Muscle layer of colon (tissue), 2 donors: Measurements from ENCODE around the gene AQP4.

ENCODE experiments used
- H3K27ac ChIP-seq: one replicate; pipeline ENCODE4 v1.7.0; 2013; ENCODE audit warnings: low read depth, mild to moderate bottlenecking, low read length, moderate library complexity
- H3K27me3 ChIP-seq, 2 donors: one replicate each; pipeline ENCODE4 v1.7.0; 2013; ENCODE audit warnings: low read length in 2 of 2, mild to moderate bottlenecking in 2 of 2; ENCODE audit not compliant: insufficient read depth in 2 of 2, control insufficient read depth in 1 of 2
- H3K36me3 ChIP-seq: one replicate; pipeline ENCODE4 v1.7.0; 2013; ENCODE audit warnings: mild to moderate bottlenecking, low read length; ENCODE audit not compliant: insufficient read depth
- H3K4me1 ChIP-seq: one replicate; pipeline ENCODE4 v1.7.0; 2013; ENCODE audit warnings: mild to moderate bottlenecking, low read length; ENCODE audit not compliant: insufficient read depth
- H3K4me3 ChIP-seq, 2 donors: one replicate each; pipeline ENCODE4 v1.7.0; 2013; ENCODE audit warnings: low read length in 2 of 2, low read depth in 1 of 2, mild to moderate bottlenecking in 1 of 2, moderate library complexity in 1 of 2
- H3K9ac ChIP-seq: one replicate; pipeline ENCODE4 v1.7.0; 2013; ENCODE audit warnings: low read length
- H3K9me3 ChIP-seq: one replicate; pipeline ENCODE4 v1.7.0; 2013; ENCODE audit warnings: mild to moderate bottlenecking, low read length
- donor health status: abdominal sarcoma.
- donor health status: Adenocarcinoma of cecum.

AQP4 gene, protein sequence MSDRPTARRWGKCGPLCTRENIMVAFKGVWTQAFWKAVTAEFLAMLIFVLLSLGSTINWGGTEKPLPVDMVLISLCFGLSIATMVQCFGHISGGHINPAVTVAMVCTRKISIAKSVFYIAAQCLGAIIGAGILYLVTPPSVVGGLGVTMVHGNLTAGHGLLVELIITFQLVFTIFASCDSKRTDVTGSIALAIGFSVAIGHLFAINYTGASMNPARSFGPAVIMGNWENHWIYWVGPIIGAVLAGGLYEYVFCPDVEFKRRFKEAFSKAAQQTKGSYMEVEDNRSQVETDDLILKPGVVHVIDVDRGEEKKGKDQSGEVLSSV

GRCh38 chr18:26865557-26865956, at the start of gene AQP4:
AQP4 (minus strand) TSS chr18:26865707; CDS start chr18:26865689, 18 bp downstream.
- Histone ChIP-seq H3K27ac (no peak within 1 kb of the TSS), H3K36me3 (no peaks in the 10 kb centered on the region), H3K4me1 (peaks cover 8% of the 10 kb centered on the region), H3K9ac (no peak within 1 kb of the TSS), H3K4me3 (no peak within 1 kb of the TSS), H3K9me3 (no peaks in the 10 kb centered on the region), H3K27me3 (peaks cover 0 to 8% of the 10 kb centered on the region in 2 donors)

- no peaks in the 10 kb centered on the region for H3K4me1 ChIP-seq
- no peak overlapping the region for H3K27ac ChIP-seq
- H3K9me3 ChIP-seq: no peaks in the 10 kb centered on the region
- no peak overlapping the region for H3K9ac ChIP-seq
- H3K36me3 ChIP-seq: no peaks in the 10 kb centered on the region
- no peaks in the 10 kb centered on the region for H3K27me3 ChIP-seq
- no peak overlapping the region for H3K4me3 ChIP-seq
These were observed 46.3 kb upstream of the AQP4 start for GRCh38 chr18:26911840-26912239.

- Histone ChIP-seq H3K4me3 (no peak overlapping the region), H3K27ac (no peak overlapping the region), H3K36me3 (no peaks in the 10 kb centered on the region), H3K27me3 (no peaks in the 10 kb centered on the region), H3K4me1 (no peaks in the 10 kb centered on the region), H3K9ac (no peak overlapping the region), H3K9me3 (no peaks in the 10 kb centered on the region)
These were observed 44.2 kb upstream of the AQP4 start for GRCh38 chr18:26909599-26910290.

DNA sequence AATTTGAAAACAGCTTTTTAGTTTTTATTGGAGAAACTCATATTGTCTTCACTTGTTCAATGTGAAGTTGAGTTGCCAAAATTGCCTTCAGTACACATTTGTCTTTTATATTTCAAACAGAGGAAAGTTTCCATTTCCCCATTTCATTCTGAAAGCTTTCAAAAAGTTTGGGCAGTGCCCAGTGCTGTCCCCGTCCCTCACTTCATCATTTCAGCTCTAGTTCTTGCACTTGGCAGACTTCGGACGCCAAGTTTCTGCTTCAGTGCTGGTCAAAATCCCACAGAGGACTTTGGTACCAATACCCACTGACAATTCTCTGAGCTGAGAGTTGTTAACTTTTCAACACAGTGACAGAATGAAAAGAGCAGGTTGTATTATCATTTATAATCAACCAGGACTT, 43.4 kb upstream of the AQP4 start:
- no peaks in the 10 kb centered on the region for H3K27me3 ChIP-seq
- no peaks in the 10 kb centered on the region for H3K36me3 ChIP-seq
- no peak overlapping the region for H3K4me3 ChIP-seq
- no peak overlapping the region for H3K9ac ChIP-seq
- no peak overlapping the region for H3K27ac ChIP-seq
- H3K4me1 ChIP-seq: no peaks in the 10 kb centered on the region
- H3K9me3 ChIP-seq: no peaks in the 10 kb centered on the region

GRCh38 chr18:26902291-26902690, 36.8 kb upstream of the AQP4 start:
- H3K27ac ChIP-seq: no peak overlapping the region
- H3K9ac ChIP-seq: no peak overlapping the region
- no peak overlapping the region for H3K4me3 ChIP-seq
- no peaks in the 10 kb centered on the region for H3K36me3 ChIP-seq
- no peaks in the 10 kb centered on the region for H3K9me3 ChIP-seq
- no peaks in the 10 kb centered on the region for H3K4me1 ChIP-seq
- no peaks in the 10 kb centered on the region for H3K27me3 ChIP-seq

DNA sequence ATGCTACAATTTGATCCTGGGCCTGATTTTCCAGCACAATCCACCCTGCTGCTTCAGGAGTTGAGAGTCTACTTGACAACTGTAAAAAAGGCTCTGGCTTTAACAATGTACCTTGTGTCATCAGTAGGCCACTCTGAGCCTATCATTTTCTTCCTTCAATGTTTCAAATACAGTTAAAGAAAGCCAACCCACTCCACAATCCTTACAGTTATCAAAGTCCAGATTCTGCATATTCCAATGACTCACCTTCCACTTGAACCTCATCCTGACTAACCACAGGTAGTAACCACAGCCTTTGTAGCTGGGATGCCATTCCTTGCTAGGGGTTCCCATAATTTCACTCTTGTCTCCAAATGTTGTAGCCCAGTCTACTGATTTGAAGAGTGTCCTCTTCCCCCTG, 35.5 kb upstream of the AQP4 start:
- H3K36me3 ChIP-seq: no peaks in the 10 kb centered on the region
- no peak overlapping the region for H3K27ac ChIP-seq
- no peaks in the 10 kb centered on the region for H3K4me1 ChIP-seq
- no peak overlapping the region for H3K9ac ChIP-seq
- no peaks in the 10 kb centered on the region for H3K27me3 ChIP-seq
- no peak overlapping the region for H3K4me3 ChIP-seq
- no peaks in the 10 kb centered on the region for H3K9me3 ChIP-seq

GRCh38 chr18:26894426-26894825, 28.9 kb upstream of the AQP4 start:
- H3K27ac ChIP-seq: no peak overlapping the region
- no peaks in the 10 kb centered on the region for H3K27me3 ChIP-seq
- no peaks in the 10 kb centered on the region for H3K9me3 ChIP-seq
- no peak overlapping the region for H3K9ac ChIP-seq
- H3K36me3 ChIP-seq: no peaks in the 10 kb centered on the region
- H3K4me1 ChIP-seq: no peaks in the 10 kb centered on the region
- no peak overlapping the region for H3K4me3 ChIP-seq

DNA sequence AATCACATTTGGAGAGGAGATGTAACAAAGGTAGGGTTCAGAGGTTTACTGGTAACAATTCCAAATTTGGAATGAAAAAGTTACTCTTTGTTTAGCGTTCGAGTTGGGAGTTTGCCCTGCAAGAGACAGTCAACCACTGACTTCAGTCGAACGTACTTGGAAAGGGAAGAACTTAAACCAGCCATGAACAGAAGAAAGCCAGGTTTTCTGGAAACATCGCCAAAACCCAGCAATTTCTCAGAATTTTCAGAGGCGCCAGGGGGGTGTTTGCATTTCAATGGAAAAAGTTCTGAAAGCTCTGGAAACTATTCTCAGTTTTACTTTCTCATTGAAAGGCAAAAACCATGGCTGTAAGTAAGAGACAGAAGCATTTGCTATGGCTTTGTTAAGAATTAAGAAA, 28.5 kb upstream of the AQP4 start:
- no peaks in the 10 kb centered on the region for H3K9me3 ChIP-seq
- no peaks in the 10 kb centered on the region for H3K4me1 ChIP-seq
- no peaks in the 10 kb centered on the region for H3K36me3 ChIP-seq
- no peak overlapping the region for H3K9ac ChIP-seq
- no peak overlapping the region for H3K4me3 ChIP-seq
- H3K27ac ChIP-seq: no peak overlapping the region
- no peaks in the 10 kb centered on the region for H3K27me3 ChIP-seq

DNA sequence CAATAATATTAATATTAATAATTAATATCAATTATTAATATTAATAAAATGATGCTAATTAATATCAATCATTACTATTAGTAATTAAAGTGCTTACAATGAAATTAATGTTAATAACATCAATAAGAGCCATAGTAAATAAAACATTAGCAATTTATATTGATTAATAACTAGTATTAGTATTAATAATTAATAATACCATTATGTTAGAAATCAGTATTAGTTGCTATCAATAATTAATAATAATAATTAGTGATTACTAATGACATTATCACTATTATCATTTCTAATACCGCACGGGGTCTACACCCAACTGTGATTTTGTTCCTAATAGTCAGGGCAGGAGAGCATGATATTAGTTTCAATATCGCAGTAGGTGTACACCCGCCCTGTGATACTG, 22.8 kb upstream of the AQP4 start:
- H3K9me3 ChIP-seq: no peaks in the 10 kb centered on the region
- no peak overlapping the region for H3K4me3 ChIP-seq
- H3K27me3 ChIP-seq: no peaks in the 10 kb centered on the region
- H3K4me1 ChIP-seq: no peaks in the 10 kb centered on the region
- no peaks in the 10 kb centered on the region for H3K36me3 ChIP-seq
- H3K9ac ChIP-seq: no peak overlapping the region
- no peak overlapping the region for H3K27ac ChIP-seq

- H3K36me3 ChIP-seq: no peaks in the 10 kb centered on the region
- H3K4me1 ChIP-seq: no peaks in the 10 kb centered on the region
- no peaks in the 10 kb centered on the region for H3K9me3 ChIP-seq
- no peak overlapping the region for H3K27ac ChIP-seq
- H3K9ac ChIP-seq: no peak overlapping the region
- H3K4me3 ChIP-seq: no peak overlapping the region
- no peaks in the 10 kb centered on the region for H3K27me3 ChIP-seq
These were observed 9.6 kb upstream of the AQP4 start for GRCh38 chr18:26875040-26875654.

DNA sequence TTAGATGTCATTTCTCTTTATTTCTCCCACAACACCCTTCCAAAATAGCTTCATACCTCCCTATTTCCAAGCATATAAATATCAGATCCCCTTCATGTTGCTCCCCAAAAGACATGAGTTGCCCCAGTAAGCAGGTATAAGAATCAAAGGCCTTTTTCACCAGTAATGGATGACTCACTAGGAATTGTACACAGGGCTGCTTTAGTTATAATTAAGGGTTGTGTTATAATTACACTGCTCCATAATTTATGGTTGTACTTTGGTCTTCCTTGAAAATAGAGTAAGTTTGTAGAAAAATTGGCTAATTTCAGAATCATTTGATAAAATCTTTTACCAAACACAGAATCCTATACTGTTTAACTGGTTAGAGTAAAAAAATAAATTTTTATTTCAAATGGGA, 8.8 kb upstream of the AQP4 start:
- Histone ChIP-seq H3K27me3 (no peaks in the 10 kb centered on the region), H3K36me3 (no peaks in the 10 kb centered on the region), H3K27ac (no peak overlapping the region), H3K9ac (no peak overlapping the region), H3K4me1 (no peaks in the 10 kb centered on the region), H3K4me3 (no peak overlapping the region), H3K9me3 (no peaks in the 10 kb centered on the region)
